ENCODE data around the gene RFPL4A. TPM values are rescaled to one million over a fixed set of nuclear protein-coding genes. Genes with fewer than 3 reads are reported as not detected.
"Not testable (repeated sequence)": the region's sequence is repeated elsewhere in the genome, so short reads cannot be mapped to it uniquely, and the experiment has no call there.

The RFPL4A gene
- total and polyA plus RNA-seq, 10 of the 15 experiments (the other 5 are each of a cell fraction or from before 2014, with no cell fraction given) = 0.18 TPM; not detected in 9

- TF ChIP-seq GABPA (IDR thresholded peaks at IDR 0.05; ENCODE audit: low read depth) (no peak), POLR2AphosphoS2 (IDR thresholded peaks at IDR 0.05; ENCODE audit: low read depth, low read length) (no peak), SP1 (IDR thresholded peaks at IDR 0.05; ENCODE audit: low read depth, low read length) (no peak), NBN (IDR thresholded peaks at IDR 0.05) (no peak)
These were observed 8.2 kb upstream of the RFPL4A start (continued) for GRCh38 chr19:55750715-55751114.

GRCh38 chr19:55753401-55753800 is 5.5 kb upstream of the RFPL4A start:
- no peak overlapping the region for H2AFZ ChIP-seq (ENCODE audit: control insufficient read depth, low read depth, low read length)
- WGBS (ENCODE audit: insufficient coverage, insufficient replicate concordance, low lambda C conversion rate, missing lambda C conversion rate) = 37% methylated on average over 3 of the region's 3 CpGs
- BruUV-seq (replicated peaks) = no TSS peak
- in situ Hi-C loops (cut with MboI) = no loop called here
- TF ChIP-seq ESRRA (IDR thresholded peaks at IDR 0.05; ENCODE audit: low read length) = no peak
- no peak for TF ChIP-seq LARP7 (IDR thresholded peaks at IDR 0.05)
- TF ChIP-seq BCL3 (IDR thresholded peaks at IDR 0.05; ENCODE audit: borderline replicate concordance, insufficient read depth, low read depth, low read length, poor library complexity, severe bottlenecking) = no peak
- no peak for TF ChIP-seq MTA3 (IDR thresholded peaks at IDR 0.05; ENCODE audit: borderline replicate concordance, low read length)
- no peak for FAIRE-seq
- RAD21 ChIA-PET (ENCODE audit: unreplicated experiment) = no interaction called here
- no peaks in the 10 kb centered on the region for H3K79me2 ChIP-seq (ENCODE audit: control insufficient read depth, insufficient read depth, low read length)
- ATAC-seq = no peak
- H3K4me2 ChIP-seq (ENCODE audit: control insufficient read depth, insufficient read depth) = no peak overlapping the region
- SMC1A ChIA-PET (ENCODE audit: uncharacterized antibody, unreplicated experiment) = no interaction called here
- no peak for DNase-seq (ENCODE audit: low read depth, low spot score)
- H3K4me1 ChIP-seq (ENCODE audit: control insufficient read depth, insufficient read depth, low read length) = no peaks in the 10 kb centered on the region
- no peak overlapping the region for H3K27ac ChIP-seq (ENCODE audit: control insufficient read depth, insufficient read depth)
- CTCF ChIA-PET = no interaction called here
- no peaks in the 10 kb centered on the region for H3K9me3 ChIP-seq (replicated peaks; ENCODE audit: control insufficient read depth, insufficient read depth, low read length)
- no peak overlapping the region for H3K9ac ChIP-seq (ENCODE audit: control insufficient read depth, insufficient read depth, low read length)
- no peak overlapping the region for H3K4me3 ChIP-seq
- POLR2A ChIA-PET = no interaction called here
- H3K27me3 ChIP-seq (replicated peaks in 1 of 2; ENCODE audit: control insufficient read depth in 2 of 2, insufficient read depth in 2 of 2, low read length in 1 of 2) = no peaks in the 10 kb centered on the region
- no peaks in the 10 kb centered on the region for H3K36me3 ChIP-seq (ENCODE audit: control insufficient read depth in 2 of 2, insufficient read depth in 2 of 2, low read length in 1 of 2)
- intact Hi-C loops (cut with micrococcal nuclease; ENCODE audit: unreplicated experiment) = no loop called here
- no peaks in the 10 kb centered on the region for H4K20me1 ChIP-seq (ENCODE audit: control insufficient read depth, insufficient read depth)

- H3K4me2 ChIP-seq (ENCODE audit: control insufficient read depth, insufficient read depth); H4K20me1 ChIP-seq (ENCODE audit: control insufficient read depth, insufficient read depth); intact Hi-C loops (cut with micrococcal nuclease; ENCODE audit: unreplicated experiment); H3K36me3 ChIP-seq (ENCODE audit: control insufficient read depth in 2 of 2, insufficient read depth in 2 of 2, low read length in 1 of 2); in situ Hi-C loops (cut with MboI); POLR2A ChIA-PET; H3K9me3 ChIP-seq (replicated peaks; ENCODE audit: control insufficient read depth, insufficient read depth, low read length); FAIRE-seq; H3K9ac ChIP-seq (ENCODE audit: control insufficient read depth, insufficient read depth, low read length); H3K27me3 ChIP-seq (replicated peaks in 1 of 2; ENCODE audit: control insufficient read depth in 2 of 2, insufficient read depth in 2 of 2, low read length in 1 of 2); SMC1A ChIA-PET (ENCODE audit: uncharacterized antibody, unreplicated experiment); ATAC-seq; H3K27ac ChIP-seq (ENCODE audit: control insufficient read depth, insufficient read depth); H2AFZ ChIP-seq (ENCODE audit: control insufficient read depth, low read depth, low read length); DNase-seq (ENCODE audit: low read depth, low spot score); BruUV-seq (replicated peaks); H3K4me1 ChIP-seq (ENCODE audit: control insufficient read depth, insufficient read depth, low read length); H3K79me2 ChIP-seq (ENCODE audit: control insufficient read depth, insufficient read depth, low read length); CTCF ChIA-PET; RAD21 ChIA-PET (ENCODE audit: unreplicated experiment); H3K4me3 ChIP-seq: not testable (repeated sequence)
- WGBS (ENCODE audit: insufficient coverage, insufficient replicate concordance, low lambda C conversion rate, missing lambda C conversion rate) = 35% methylated on average over 4 of the region's 4 CpGs
These were observed 2.1 kb upstream of the RFPL4A start for GRCh38 chr19:55756808-55757207.

Measured in GM12878 (cell line).